Suprapubic skin (tissue), 4 donors: Measurements from ENCODE around the gene KLHL26. TPM values are rescaled to one million over a fixed set of nuclear protein-coding genes. Genes with fewer than 3 reads are reported as not detected.
A peak's percentile ranks its signal among the peaks of the same experiment; 100 is the strongest.

Experiments
- DNase-seq, 2 donors: peaks; one replicate each; pipeline ENCODE4 v3.0.0-alpha.2; 2019; ENCODE audit warnings: low spot score in 2 of 2
- H3K27ac ChIP-seq: fragments of 200-600 bp; sonication (generic); one replicate; pipeline ENCODE4 v1.5.1; 2019
- H3K27me3 ChIP-seq: fragments of 200-600 bp; sonication (generic); one replicate; pipeline ENCODE4 v1.5.1; 2019
- H3K36me3 ChIP-seq: fragments of 200-600 bp; sonication (generic); one replicate; pipeline ENCODE4 v1.5.1; 2019
- H3K4me1 ChIP-seq: fragments of 200-600 bp; sonication (generic); one replicate; pipeline ENCODE4 v1.5.1; 2019
- H3K4me3 ChIP-seq: fragments of 200-600 bp; sonication (generic); one replicate; pipeline ENCODE4 v1.5.1; 2019; ENCODE audit warnings: mild to moderate bottlenecking
- H3K9me3 ChIP-seq: fragments of 200-600 bp; sonication (generic); one replicate; pipeline ENCODE4 v1.5.1; 2019
- CTCF ChIP-seq, 2 donors: fragments of 200-600 bp in 1 of 2; fragments of 450-650 bp in 1 of 2; sonication (generic) in 1 of 2; IDR thresholded peaks; one replicate each; pipeline ENCODE4 v1.5.1; 2016 to 2019; ENCODE audit warnings: antibody characterized with exemption in 2 of 2, mild to moderate bottlenecking in 1 of 2, moderate library complexity in 1 of 2
- EP300 ChIP-seq: sonication (generic); formaldehyde crosslinking; IDR thresholded peaks from one replicate; pipeline ENCODE4 v1.6.1; 2017; ENCODE audit warnings: antibody characterized with exemption
- POLR2A ChIP-seq, 2 donors: fragments of 450-650 bp; IDR thresholded peaks; one replicate each; pipeline ENCODE4 v1.6.1; 2017; ENCODE audit warnings: antibody characterized with exemption in 2 of 2, mild to moderate bottlenecking in 2 of 2, moderate library complexity in 2 of 2
- POLR2AphosphoS5 ChIP-seq, 3 donors: sonication (generic); formaldehyde crosslinking; IDR thresholded peaks; one replicate each; pipeline ENCODE4 v1.6.1; 2017; ENCODE audit warnings: antibody characterized with exemption in 3 of 3
- WGBS: methylation state at CpG from one replicate; pipeline ENCODE4 v1.1.5; 2018; 5-methylcytosine and 5-hydroxymethylcytosine counted together
- total RNA-seq, 4 donors: library from RNA; depleted of rRNA; stranded (reverse); fragments of >200 nt; gene quantifications; one replicate each; pipeline ENCODE4 v1.1.0, GENCODE V29; 2016

The KLHL26 gene
- total RNA-seq, 4 donors from 2014 or later: 6.9 to 26.5 (median 11.5) TPM

GRCh38 chr19:18608805-18609716, 27.8 kb upstream of the KLHL26 start:
- H3K27me3 ChIP-seq: peaks cover 96% of the 10 kb centered on the region

GRCh38 chr19:18609717-18610051, 27.1 kb upstream of the KLHL26 start:
- H3K9me3 ChIP-seq: no peaks in the 10 kb centered on the region
- no peak for DNase-seq
- WGBS: 63% methylated on average over 2 of the region's 2 CpGs
- H3K27me3 ChIP-seq: peaks cover 96% of the 10 kb centered on the region
- H3K4me1 ChIP-seq: peaks cover 62% of the 10 kb centered on the region
- no peak overlapping the region for H3K27ac ChIP-seq
- no peak for TF ChIP-seq POLR2A (IDR thresholded peaks at IDR 0.05)
- TF ChIP-seq EP300: no peak
- TF ChIP-seq CTCF (IDR thresholded peaks at IDR 0.05): no peak
- no peak for TF ChIP-seq POLR2AphosphoS5 (IDR thresholded peaks at IDR 0.05)
- H3K36me3 ChIP-seq: no peaks in the 10 kb centered on the region
- no peak overlapping the region for H3K4me3 ChIP-seq

More at GRCh38 chr19:18608805-18609716, 27.8 kb upstream of the KLHL26 start:
- H3K9me3 ChIP-seq: no peaks in the 10 kb centered on the region
- H3K36me3 ChIP-seq: no peaks in the 10 kb centered on the region
- peaks cover 66% of the 10 kb centered on the region for H3K4me1 ChIP-seq
- DNase-seq: no peak
- no peak overlapping the region for H3K27ac ChIP-seq
- H3K4me3 ChIP-seq: no peak overlapping the region
- WGBS: 73% methylated on average over 9 of the region's 9 CpGs
- no peak for TF ChIP-seq EP300
- no peak for TF ChIP-seq POLR2A (IDR thresholded peaks at IDR 0.05)
- no peak for TF ChIP-seq CTCF (IDR thresholded peaks at IDR 0.05)
- TF ChIP-seq POLR2AphosphoS5 (IDR thresholded peaks at IDR 0.05): no peak

DNA sequence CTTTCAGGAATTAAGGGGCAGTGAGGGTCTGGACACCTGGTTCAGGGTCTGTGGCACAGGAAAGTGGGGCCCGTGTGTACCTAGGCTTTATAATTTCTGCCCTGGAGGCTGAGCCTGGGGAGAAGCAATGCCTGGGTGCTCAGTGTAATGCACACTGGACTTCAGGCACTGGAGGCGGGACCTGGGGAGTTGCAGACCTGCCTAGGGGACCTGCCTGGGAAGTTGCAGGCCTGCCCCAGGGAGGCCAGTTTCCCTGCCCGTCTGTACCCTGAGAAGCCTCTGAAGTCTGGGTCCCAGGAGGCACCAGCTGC, 26.6 kb upstream of the KLHL26 start:
- H3K27ac ChIP-seq: no peak overlapping the region
- no peak for TF ChIP-seq POLR2AphosphoS5 (IDR thresholded peaks at IDR 0.05)
- no peak for TF ChIP-seq POLR2A (IDR thresholded peaks at IDR 0.05)
- TF ChIP-seq EP300: no peak
- TF ChIP-seq CTCF (IDR thresholded peaks at IDR 0.05): no peak
- DNase-seq: no peak
- H3K4me3 ChIP-seq: no peak overlapping the region
- peaks cover 96% of the 10 kb centered on the region for H3K27me3 ChIP-seq
- H3K36me3 ChIP-seq: no peaks in the 10 kb centered on the region
- WGBS: no CpG with 5 or more reads among the region's 3 CpGs
- H3K4me1 ChIP-seq: peaks cover 57% of the 10 kb centered on the region
- H3K9me3 ChIP-seq: no peaks in the 10 kb centered on the region

DNA sequence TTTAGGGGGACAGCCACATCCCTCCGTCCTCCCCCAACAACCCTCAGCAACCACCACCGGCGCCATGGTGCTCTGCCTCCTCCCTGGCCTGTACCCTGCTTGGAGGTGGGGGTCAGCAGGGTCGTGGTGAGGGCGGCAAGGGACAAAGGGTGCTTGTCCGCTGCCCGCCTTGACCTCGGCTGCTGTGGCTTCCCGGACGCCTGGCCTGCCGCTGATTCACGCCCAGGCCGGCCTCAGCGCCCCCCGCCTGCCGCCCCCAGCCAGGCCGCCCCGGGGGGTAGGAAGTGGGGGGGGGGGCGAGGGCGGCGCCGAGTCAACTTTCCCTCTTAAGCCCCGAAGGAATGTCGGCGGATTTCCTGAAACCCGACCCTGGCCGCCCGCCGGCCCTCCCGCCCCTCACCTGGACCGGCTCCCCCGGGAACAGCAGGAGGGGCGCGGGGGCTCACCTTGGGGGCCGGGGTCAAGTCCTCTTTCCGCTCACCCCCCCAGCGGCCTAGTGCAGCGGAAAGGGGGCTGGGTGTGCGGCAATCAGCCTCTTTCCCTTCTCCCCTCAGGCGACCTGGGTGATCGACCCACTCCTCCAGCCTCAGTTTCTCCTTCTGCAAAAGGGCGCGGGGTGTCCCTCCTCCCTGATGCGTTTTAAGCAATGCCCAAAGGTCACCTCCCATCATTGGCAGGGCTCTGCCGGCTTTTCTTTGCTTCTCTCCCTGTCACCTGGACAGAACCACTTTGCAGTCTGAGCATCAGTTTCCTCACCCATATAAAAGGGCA, 26.1 kb upstream of the KLHL26 start:
- WGBS: 13% methylated on average over 13 of the region's 45 CpGs

DNA sequence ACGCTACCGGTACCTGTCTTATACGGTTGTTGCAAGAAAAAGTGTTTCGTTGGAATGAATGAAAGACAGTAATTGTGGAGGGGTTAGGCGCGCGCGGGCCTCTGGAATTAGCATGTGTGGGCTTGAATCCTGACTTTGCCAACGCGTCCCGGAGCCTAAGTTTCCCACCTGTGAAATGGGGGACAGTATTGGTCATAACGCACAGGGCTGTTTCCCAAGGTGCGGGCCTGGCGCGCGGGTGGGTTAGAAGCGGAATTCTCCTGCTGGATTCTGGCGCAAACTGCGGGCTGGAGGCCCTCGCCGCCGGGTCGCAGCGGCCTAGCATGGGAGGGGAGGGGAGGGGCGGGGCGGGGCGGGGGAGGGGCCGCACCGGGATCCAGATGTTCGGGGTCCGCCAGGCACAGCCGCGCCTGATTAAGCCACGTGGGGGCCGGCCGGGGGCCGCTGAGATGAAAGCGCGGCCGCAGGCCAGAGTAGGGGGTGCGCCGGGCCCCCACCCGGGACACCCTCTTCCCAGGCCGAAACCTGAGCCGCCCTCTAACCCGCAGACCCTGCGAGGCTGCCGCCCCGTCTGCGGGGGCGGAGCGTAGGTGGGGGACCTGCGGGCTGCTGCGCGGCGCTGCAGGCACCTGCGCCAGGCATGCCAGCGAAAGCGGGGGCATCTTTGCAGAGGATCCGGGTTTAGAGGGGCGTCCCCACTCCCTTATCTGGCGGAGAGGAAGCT, 25.3 kb upstream of the KLHL26 start:
- H3K4me3 ChIP-seq: peak overlapping the region; percentile 21
- H3K27me3 ChIP-seq: peaks cover 93% of the 10 kb centered on the region
- peaks cover 45% of the 10 kb centered on the region for H3K4me1 ChIP-seq
- TF ChIP-seq POLR2AphosphoS5 (IDR thresholded peaks at IDR 0.05): no peak
- TF ChIP-seq POLR2A (IDR thresholded peaks at IDR 0.05): no peak
- no peak for TF ChIP-seq EP300
- no peak for TF ChIP-seq CTCF (IDR thresholded peaks at IDR 0.05)
- no peaks in the 10 kb centered on the region for H3K36me3 ChIP-seq
- no peak overlapping the region for H3K27ac ChIP-seq
- no peak for DNase-seq
- no peaks in the 10 kb centered on the region for H3K9me3 ChIP-seq
- 4% methylated on average over 12 of the region's 62 CpGs for WGBS

More for the DNA sequence above, 26.1 kb upstream of the KLHL26 start:
- DNase-seq: no peak
- peaks cover 52% of the 10 kb centered on the region for H3K4me1 ChIP-seq
- peaks cover 96% of the 10 kb centered on the region for H3K27me3 ChIP-seq
- TF ChIP-seq EP300 (no peak), POLR2A (IDR thresholded peaks at IDR 0.05) (no peak), POLR2AphosphoS5 (IDR thresholded peaks at IDR 0.05) (no peak)
- no peak overlapping the region for H3K27ac ChIP-seq
- H3K36me3 ChIP-seq: no peaks in the 10 kb centered on the region
- H3K4me3 ChIP-seq: no peak overlapping the region
- no peaks in the 10 kb centered on the region for H3K9me3 ChIP-seq
